MM.1S (cell line): ENCODE results near the gene RHOF.

Source experiments
- CTCF ChIP-seq: fragments of 300-600 bp; sonication (generic); IDR thresholded peaks from 2 replicates; pipeline ENCODE4 v1.5.1; 2016; ENCODE audit warnings: antibody characterized with exemption, low read length, mixed read lengths
- EZH2phosphoT487 ChIP-seq: fragments of 300-600 bp; sonication (generic); IDR thresholded peaks from 2 replicates; pipeline ENCODE4 v1.6.1; 2018; ENCODE audit warnings: antibody characterized with exemption, low read length

- TF ChIP-seq CTCF (no peak), EZH2phosphoT487 (no peak)
These were observed 44.8 kb downstream of the RHOF start for GRCh38 chr12:121748571-121749265.
